OCI-LY1 (cell line): ENCODE measurements around the gene ESRP2.
A peak's percentile ranks its signal among the peaks of the same experiment; 100 is the strongest.

Experiments
- H2AFZ ChIP-seq: fragments of 200-600 bp; sonication (generic), shearing (Covaris generic); 2 replicates; pipeline ENCODE4 v1.6.0; 2014; ENCODE audit warnings: antibody characterized with exemption, mild to moderate bottlenecking, low read length
- H3F3A ChIP-seq: fragments of 200-600 bp; sonication (generic), shearing (Covaris generic); 2 replicates; pipeline ENCODE4 v1.6.0; 2014; ENCODE audit warnings: mild to moderate bottlenecking, antibody characterized with exemption, low read length, moderate library complexity; ENCODE audit not compliant: insufficient read depth
- H3K27ac ChIP-seq: fragments of 200-600 bp; sonication (generic); 2 replicates; pipeline ENCODE4 v1.5.1; 2014; ENCODE audit warnings: low read length, mixed run types, mild to moderate bottlenecking, low read depth; ENCODE audit not compliant: poor library complexity, severe bottlenecking
- H3K27me3 ChIP-seq: fragments of 200-600 bp; sonication (generic); 2 replicates; pipeline ENCODE4 v1.6.0; 2014; ENCODE audit warnings: antibody characterized with exemption, mild to moderate bottlenecking, low read length, moderate library complexity; ENCODE audit not compliant: insufficient read depth
- H3K36me3 ChIP-seq: fragments of 200-600 bp; sonication (generic); 2 replicates; pipeline ENCODE4 v1.6.1; 2014; ENCODE audit warnings: mild to moderate bottlenecking, antibody characterized with exemption, low read length, moderate library complexity, mixed read lengths; ENCODE audit not compliant: insufficient read depth
- H3K4me1 ChIP-seq: fragments of 200-600 bp; sonication (generic); 2 replicates; pipeline ENCODE4 v1.5.1; 2014; ENCODE audit warnings: mild to moderate bottlenecking, low read length, moderate library complexity; ENCODE audit not compliant: insufficient read depth, severe bottlenecking
- H3K4me2 ChIP-seq: fragments of 200-600 bp; sonication (generic), shearing (Covaris generic); 2 replicates; pipeline ENCODE4 v1.6.1; 2014; ENCODE audit warnings: low read length
- H3K4me3 ChIP-seq: fragments of 200-600 bp; sonication (generic); 2 replicates; pipeline ENCODE4 v1.5.1; 2014; ENCODE audit warnings: low read length, low read depth, mild to moderate bottlenecking, mixed read lengths; ENCODE audit not compliant: poor library complexity, severe bottlenecking
- H3K79me2 ChIP-seq: fragments of 200-600 bp; shearing (Covaris generic); 2 replicates; pipeline ENCODE4 v1.6.1; 2016; ENCODE audit warnings: mixed run types, low read length, mixed read lengths; ENCODE audit not compliant: insufficient read depth
- H3K9ac ChIP-seq: fragments of 200-600 bp; sonication (generic), shearing (Covaris generic); 2 replicates; pipeline ENCODE4 v1.6.1; 2014; ENCODE audit warnings: mild to moderate bottlenecking, low read length, mixed read lengths
- H3K9me2 ChIP-seq: fragments of 200-600 bp; sonication (generic), shearing (Covaris generic); 2 replicates; pipeline ENCODE4 v1.6.1; 2014; ENCODE audit warnings: low read depth, mild to moderate bottlenecking, low read length, mixed read lengths
- H3K9me3 ChIP-seq: fragments of 200-600 bp; shearing (Covaris generic); 2 replicates; pipeline ENCODE4 v1.6.1; 2014; ENCODE audit warnings: low read length, mixed read lengths
- H4K20me1 ChIP-seq: fragments of 200-600 bp; sonication (generic), shearing (Covaris generic); 2 replicates; pipeline ENCODE4 v1.6.0; 2016; ENCODE audit warnings: mild to moderate bottlenecking, low read length; ENCODE audit not compliant: insufficient read depth
- CTCF ChIP-seq: fragments of 200-600 bp; sonication (generic), shearing (Covaris generic); IDR thresholded peaks from 2 replicates; pipeline ENCODE4 v1.5.1; 2017; ENCODE audit warnings: mild to moderate bottlenecking, antibody characterized with exemption, low read length, moderate library complexity, mixed read lengths
- EZH2 ChIP-seq: fragments of 200-600 bp; sonication (generic), shearing (Covaris generic); IDR thresholded peaks from 2 replicates; pipeline ENCODE4 v1.8.0; 2017; ENCODE audit warnings: borderline replicate concordance, mixed run types, mild to moderate bottlenecking, antibody characterized with exemption, low read length, moderate library complexity, mixed read lengths

Gene ESRP2

GRCh38 chr16:68275611-68276191 is 39.8 kb upstream of the ESRP2 start:
- Histone ChIP-seq H3K4me1 (peaks cover 69% of the 10 kb centered on the region), H3K27ac (peak overlapping the region; percentile 98), H3K9me3 (no peaks in the 10 kb centered on the region), H3K4me3 (peak overlapping the region; percentile 46), H2AFZ (no peak overlapping the region), H3K9me2 (no peaks in the 10 kb centered on the region), H3F3A (peaks cover 6% of the 10 kb centered on the region; the same call in 1 of the 2 replicates), H3K79me2 (peaks cover 3% of the 10 kb centered on the region; the same call in 1 of the 2 replicates), H3K4me2 (peak overlapping the region; percentile 54), H3K9ac (peak overlapping the region; percentile 61), H3K36me3 (peaks cover 43% of the 10 kb centered on the region), H3K27me3 (no peaks in the 10 kb centered on the region), H4K20me1 (no peaks in the 10 kb centered on the region)
- TF ChIP-seq CTCF (no peak), EZH2 (no peak)

GRCh38 chr16:68274441-68274840 is 38.5 kb upstream of the ESRP2 start:
- peaks cover 37% of the 10 kb centered on the region for H3K36me3 ChIP-seq
- H3F3A ChIP-seq, result peaks cover 6% of the 10 kb centered on the region; the same call in 1 of the 2 replicates
- no peak overlapping the region for H3K4me3 ChIP-seq
- H4K20me1 ChIP-seq, result no peaks in the 10 kb centered on the region
- no peaks in the 10 kb centered on the region for H3K9me3 ChIP-seq
- no peak overlapping the region; the same call in 1 of the 2 replicates for H3K9ac ChIP-seq
- H3K79me2 ChIP-seq, result peaks cover 15% of the 10 kb centered on the region
- H3K27ac ChIP-seq, result peak overlapping the region; percentile 98
- H3K4me2 ChIP-seq, result peak overlapping the region; percentile 54; the same call in 1 of the 2 replicates
- no peak overlapping the region for H2AFZ ChIP-seq
- no peaks in the 10 kb centered on the region for H3K9me2 ChIP-seq
- TF ChIP-seq CTCF, result no peak
- no peak for TF ChIP-seq EZH2
- no peaks in the 10 kb centered on the region for H3K27me3 ChIP-seq
- H3K4me1 ChIP-seq, result peaks cover 64% of the 10 kb centered on the region

GRCh38 chr16:68273896-68274295 is 38.0 kb upstream of the ESRP2 start:
- Histone ChIP-seq H3K79me2 (peaks cover 18% of the 10 kb centered on the region), H3K4me1 (peaks cover 67% of the 10 kb centered on the region), H3K4me3 (no peak overlapping the region), H3K27ac (peak overlapping the region; percentile 98), H3K9ac (no peak overlapping the region; the same call in 1 of the 2 replicates), H3K4me2 (peak overlapping the region; percentile 54; the same call in 1 of the 2 replicates), H3K27me3 (no peaks in the 10 kb centered on the region), H4K20me1 (no peaks in the 10 kb centered on the region), H3K36me3 (peaks cover 32% of the 10 kb centered on the region), H2AFZ (no peak overlapping the region), H3K9me3 (no peaks in the 10 kb centered on the region), H3F3A (peaks cover 6% of the 10 kb centered on the region; the same call in 1 of the 2 replicates), H3K9me2 (no peaks in the 10 kb centered on the region)
- no peak for TF ChIP-seq EZH2
- no peak for TF ChIP-seq CTCF
